Inferior parietal cortex (tissue), 1 donor: ENCODE data around the gene ANKRD13A.
"Not testable (repeated sequence)": the region's sequence is repeated elsewhere in the genome, so short reads cannot be mapped to it uniquely, and the experiment has no call there.

ENCODE experiments used
- DNase-seq: peaks from one replicate; pipeline ENCODE4 v3.0.0-alpha.2; 2016; ENCODE audit errors: extremely low spot score

ANKRD13A gene

GRCh38 chr12:110048242-110049027 is 49.2 kb downstream of the ANKRD13A start, which contains the start of gene C12orf76:
TSS of gene C12orf76 (minus strand) at chr12:110048522. CDS start at chr12:110048495, 27 bp downstream.
- DNase-seq, result peak; percentile 98

GRCh38 chr12:110049034-110049433 is 49.8 kb downstream of the ANKRD13A start:
- DNase-seq, result not testable (repeated sequence)

GRCh38 chr12:110049666-110050065 is 50.4 kb downstream of the ANKRD13A start:
- DNase-seq, result not testable (repeated sequence)

GRCh38 chr12:110050927-110051326 is 51.7 kb downstream of the ANKRD13A start:
- DNase-seq, result no peak

GRCh38 chr12:110055375-110056352 is 56.4 kb downstream of the ANKRD13A start:
- not testable (repeated sequence) for DNase-seq

- DNase-seq, result not testable (repeated sequence)
Measured at GRCh38 chr12:110056643-110057042, 57.4 kb downstream of the ANKRD13A start.

GRCh38 chr12:110058875-110059615 is 59.8 kb downstream of the ANKRD13A start:
- no peak for DNase-seq

- no peak for DNase-seq
Measured at GRCh38 chr12:110059651-110060000, 60.4 kb downstream of the ANKRD13A start.

GRCh38 chr12:110062241-110062640 is 63.0 kb downstream of the ANKRD13A start:
- DNase-seq, result no peak

- DNase-seq, result no peak
Measured at GRCh38 chr12:110065540-110065939, 66.3 kb downstream of the ANKRD13A start.

GRCh38 chr12:110067531-110067930 is 68.3 kb downstream of the ANKRD13A start:
- no peak for DNase-seq

GRCh38 chr12:110068115-110068514 is 68.9 kb downstream of the ANKRD13A start:
- not testable (repeated sequence) for DNase-seq

GRCh38 chr12:110068654-110069053 is 69.4 kb downstream of the ANKRD13A start:
- DNase-seq, result no peak

- DNase-seq, result no peak
Measured at GRCh38 chr12:110071504-110071903, 72.3 kb downstream of the ANKRD13A start.

- DNase-seq, result no peak
Measured at GRCh38 chr12:110071967-110072366, 72.7 kb downstream of the ANKRD13A start.

- DNase-seq, result not testable (repeated sequence)
Measured at GRCh38 chr12:110072636-110073035, 73.4 kb downstream of the ANKRD13A start.

- peak; percentile 91 for DNase-seq
Measured at GRCh38 chr12:110073049-110073831, 74.0 kb downstream of the ANKRD13A start.

GRCh38 chr12:110074089-110074488 is 74.9 kb downstream of the ANKRD13A start:
- DNase-seq, result peak; percentile 50

- DNase-seq, result no peak
Measured at GRCh38 chr12:110075880-110076279, 76.7 kb downstream of the ANKRD13A start.

- DNase-seq, result no peak
Measured at GRCh38 chr12:110077800-110078199, 78.6 kb downstream of the ANKRD13A start.
